ENCODE results near the gene ABCE1.

DNA sequence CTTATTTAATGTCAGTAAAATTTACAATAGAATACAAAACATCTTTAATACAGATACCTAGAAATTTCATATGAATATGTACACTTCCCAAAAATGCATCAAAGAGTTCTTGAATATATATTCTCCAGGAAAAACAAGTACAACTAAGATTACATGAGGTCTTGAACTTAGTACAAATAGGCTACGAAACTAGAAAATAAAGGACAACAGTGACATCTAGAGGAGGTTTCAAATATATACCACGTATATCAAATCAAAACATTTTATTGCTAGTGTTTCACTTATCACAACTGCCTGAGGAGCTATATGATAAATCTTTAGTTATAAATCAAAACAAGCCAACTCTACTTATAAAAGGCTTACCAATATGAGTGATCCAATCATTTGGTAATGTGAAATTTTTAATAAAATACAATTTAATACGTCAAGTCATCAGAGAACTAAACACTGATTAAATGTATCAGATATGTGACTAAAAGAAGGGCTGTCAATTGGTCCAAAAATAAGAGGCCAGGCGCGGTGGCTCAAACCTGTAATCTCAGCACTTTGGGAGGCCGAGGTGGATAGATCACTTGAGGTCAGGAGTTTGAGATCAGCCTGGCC lies 36.7 kb upstream of the ABCE1 start:
- TF ChIP-seq, protein P1, sequence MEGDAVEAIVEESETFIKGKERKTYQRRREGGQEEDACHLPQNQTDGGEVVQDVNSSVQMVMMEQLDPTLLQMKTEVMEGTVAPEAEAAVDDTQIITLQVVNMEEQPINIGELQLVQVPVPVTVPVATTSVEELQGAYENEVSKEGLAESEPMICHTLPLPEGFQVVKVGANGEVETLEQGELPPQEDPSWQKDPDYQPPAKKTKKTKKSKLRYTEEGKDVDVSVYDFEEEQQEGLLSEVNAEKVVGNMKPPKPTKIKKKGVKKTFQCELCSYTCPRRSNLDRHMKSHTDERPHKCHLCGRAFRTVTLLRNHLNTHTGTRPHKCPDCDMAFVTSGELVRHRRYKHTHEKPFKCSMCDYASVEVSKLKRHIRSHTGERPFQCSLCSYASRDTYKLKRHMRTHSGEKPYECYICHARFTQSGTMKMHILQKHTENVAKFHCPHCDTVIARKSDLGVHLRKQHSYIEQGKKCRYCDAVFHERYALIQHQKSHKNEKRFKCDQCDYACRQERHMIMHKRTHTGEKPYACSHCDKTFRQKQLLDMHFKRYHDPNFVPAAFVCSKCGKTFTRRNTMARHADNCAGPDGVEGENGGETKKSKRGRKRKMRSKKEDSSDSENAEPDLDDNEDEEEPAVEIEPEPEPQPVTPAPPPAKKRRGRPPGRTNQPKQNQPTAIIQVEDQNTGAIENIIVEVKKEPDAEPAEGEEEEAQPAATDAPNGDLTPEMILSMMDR (IDR thresholded peaks at IDR 0.05; ENCODE audit: control extremely low read depth in 1 of 3, insufficient read depth in 1 of 3, low read depth in 1 of 3, low read length in 3 of 3) = peak in 1 of 3 experiments; percentile 27; a peak in 2 of 4 replicates
- TF ChIP-seq, protein P2, sequence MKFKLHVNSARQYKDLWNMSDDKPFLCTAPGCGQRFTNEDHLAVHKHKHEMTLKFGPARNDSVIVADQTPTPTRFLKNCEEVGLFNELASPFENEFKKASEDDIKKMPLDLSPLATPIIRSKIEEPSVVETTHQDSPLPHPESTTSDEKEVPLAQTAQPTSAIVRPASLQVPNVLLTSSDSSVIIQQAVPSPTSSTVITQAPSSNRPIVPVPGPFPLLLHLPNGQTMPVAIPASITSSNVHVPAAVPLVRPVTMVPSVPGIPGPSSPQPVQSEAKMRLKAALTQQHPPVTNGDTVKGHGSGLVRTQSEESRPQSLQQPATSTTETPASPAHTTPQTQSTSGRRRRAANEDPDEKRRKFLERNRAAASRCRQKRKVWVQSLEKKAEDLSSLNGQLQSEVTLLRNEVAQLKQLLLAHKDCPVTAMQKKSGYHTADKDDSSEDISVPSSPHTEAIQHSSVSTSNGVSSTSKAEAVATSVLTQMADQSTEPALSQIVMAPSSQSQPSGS (IDR thresholded peaks at IDR 0.05; ENCODE audit: low read length) = no peak
- no peak for TF ChIP-seq EZH2 (IDR thresholded peaks at IDR 0.05; ENCODE audit: low read depth, low read length, severe bottlenecking)
